ENCODE results near the gene DHX58. TPM values are rescaled to one million over a fixed set of nuclear protein-coding genes. Genes with fewer than 3 reads are reported as not detected.
A peak's percentile ranks its signal among the peaks of the same experiment; 100 is the strongest.
"Not testable (repeated sequence)": the region's sequence is repeated elsewhere in the genome, so short reads cannot be mapped to it uniquely, and the experiment has no call there.

Gene DHX58
- total RNA-seq, 4 donors from 2014 or later: 12.9 to 21.3 (median 16.2) TPM

- Histone ChIP-seq H3K36me3 (no peaks in the 10 kb centered on the region), H3K27me3 (no peaks in the 10 kb centered on the region), H3K9me3 (no peaks in the 10 kb centered on the region), H3K27ac (peak overlapping the region; percentile 77), H3K4me1 (peaks cover 7 to 8% of the 10 kb centered on the region in 2 donors), H3K4me3 (peak overlapping the region; percentile 69 to 100)
- intact Hi-C loops (cut with DNase I; ENCODE audit: low total_unique reads): no loop called here
- no peak for DNase-seq
- TF ChIP-seq POLR2A (IDR thresholded peaks at IDR 0.05) (no peak), CTCF (IDR thresholded peaks at IDR 0.05) (no peak)
These were observed 41.6 kb upstream of the DHX58 start for GRCh38 chr17:42153919-42154742.

- no peaks in the 10 kb centered on the region for H3K27me3 ChIP-seq
- H3K27ac ChIP-seq: no peak overlapping the region
- no peak overlapping the region for H3K4me3 ChIP-seq
- intact Hi-C loops (cut with DNase I; ENCODE audit: low total_unique reads): no loop called here
- no peaks in the 10 kb centered on the region for H3K4me1 ChIP-seq
- TF ChIP-seq POLR2A (IDR thresholded peaks at IDR 0.05) (no peak), CTCF (IDR thresholded peaks at IDR 0.05) (no peak)
- no peak for DNase-seq
- no peaks in the 10 kb centered on the region for H3K9me3 ChIP-seq
- H3K36me3 ChIP-seq: no peaks in the 10 kb centered on the region
These were observed 34.5 kb upstream of the DHX58 start for GRCh38 chr17:42146911-42147607.

DNA sequence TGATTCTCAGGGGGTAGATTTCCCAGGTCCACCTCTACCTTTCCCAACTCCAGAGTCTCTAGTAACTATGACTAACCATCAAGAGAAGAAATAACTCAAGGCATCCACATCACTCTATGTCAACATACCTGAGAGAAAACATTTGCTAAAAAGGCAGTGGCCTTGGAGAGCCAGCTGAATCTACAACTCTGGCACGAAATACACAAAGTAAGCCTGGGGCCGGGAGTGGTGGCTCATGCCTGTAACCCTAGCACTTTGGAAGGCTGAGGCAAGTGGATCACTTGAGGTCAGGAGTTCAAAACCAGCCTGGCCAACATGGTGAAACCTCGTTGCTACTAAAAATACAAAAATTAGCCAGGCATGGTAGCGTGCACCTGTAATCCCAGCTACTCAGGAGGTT, 30.6 kb upstream of the DHX58 start:
- intact Hi-C loops (cut with DNase I; ENCODE audit: low total_unique reads); H3K27me3 ChIP-seq; H3K4me3 ChIP-seq; H3K9me3 ChIP-seq; H3K36me3 ChIP-seq; DNase-seq; H3K27ac ChIP-seq: not testable (repeated sequence)
- peaks cover 0 to 13% of the 10 kb centered on the region in 2 donors for H3K4me1 ChIP-seq

GRCh38 chr17:42142371-42142896, 29.9 kb upstream of the DHX58 start:
- TF ChIP-seq CTCF (IDR thresholded peaks at IDR 0.05) (no peak), POLR2A (IDR thresholded peaks at IDR 0.05) (no peak)
- peaks cover 0 to 13% of the 10 kb centered on the region in 2 donors for H3K4me1 ChIP-seq
- no peak overlapping the region for H3K4me3 ChIP-seq
- DNase-seq: no peak
- no peaks in the 10 kb centered on the region for H3K9me3 ChIP-seq
- H3K27me3 ChIP-seq: no peaks in the 10 kb centered on the region
- no peak overlapping the region for H3K27ac ChIP-seq
- intact Hi-C loops (cut with DNase I; ENCODE audit: low total_unique reads): no loop called here
- H3K36me3 ChIP-seq: no peaks in the 10 kb centered on the region

GRCh38 chr17:42141382-42141781, 28.9 kb upstream of the DHX58 start:
- Histone ChIP-seq H3K4me1 (peaks cover 0 to 13% of the 10 kb centered on the region in 2 donors), H3K4me3 (no peak overlapping the region), H3K36me3 (no peaks in the 10 kb centered on the region), H3K27ac (no peak overlapping the region), H3K9me3 (no peaks in the 10 kb centered on the region), H3K27me3 (no peaks in the 10 kb centered on the region)
- no peak for TF ChIP-seq POLR2A (IDR thresholded peaks at IDR 0.05)
- TF ChIP-seq CTCF (IDR thresholded peaks at IDR 0.05): no peak
- no peak for DNase-seq
- intact Hi-C loops (cut with DNase I; ENCODE audit: low total_unique reads): no loop called here

DNA sequence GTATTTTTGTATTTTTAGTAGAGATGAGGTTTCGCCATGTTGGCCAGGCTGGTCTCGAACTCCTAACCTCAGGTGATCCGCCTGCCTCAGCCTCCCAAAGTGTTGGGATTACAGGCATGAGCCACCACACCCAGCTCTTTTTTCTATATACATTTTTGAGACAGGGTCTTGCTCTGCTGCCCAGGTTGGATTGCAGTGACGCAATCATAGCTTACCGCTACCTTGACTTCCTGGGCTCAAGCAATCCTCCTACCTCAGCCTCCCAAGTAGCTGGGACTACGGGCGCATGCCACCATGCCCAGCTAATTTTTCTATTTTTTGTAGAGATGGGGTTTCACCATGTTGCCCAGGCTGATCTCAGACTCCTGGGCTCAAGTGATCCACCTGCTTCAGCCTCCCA, 28.2 kb upstream of the DHX58 start:
- H3K36me3 ChIP-seq; H3K27ac ChIP-seq; H3K9me3 ChIP-seq; DNase-seq; H3K27me3 ChIP-seq; intact Hi-C loops (cut with DNase I; ENCODE audit: low total_unique reads); H3K4me3 ChIP-seq: not testable (repeated sequence)
- peaks cover 0 to 13% of the 10 kb centered on the region in 2 donors for H3K4me1 ChIP-seq

All from uterus (tissue), 4 donors.